ENCODE measurements around the gene BICC1.

DNA sequence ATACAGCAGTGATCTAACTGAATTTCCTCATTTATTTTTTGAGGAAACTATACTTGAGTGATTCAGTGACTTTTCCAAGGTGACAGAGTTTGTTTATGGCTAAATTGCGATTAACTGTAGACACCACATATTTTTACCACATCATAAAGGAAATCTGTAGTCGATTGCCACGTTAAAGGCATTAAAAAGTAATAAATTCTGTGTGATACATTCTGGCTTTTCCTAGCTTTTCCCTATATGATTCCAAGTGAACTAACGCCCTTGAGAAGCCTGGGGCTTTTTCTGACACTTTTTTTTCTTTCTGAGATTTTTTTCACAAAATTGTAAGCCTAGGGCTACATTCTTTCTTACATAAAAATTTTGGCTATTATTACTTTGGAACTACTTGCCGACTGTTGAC is 266.9 kb downstream of the BICC1 start:
- no peak for TF ChIP-seq CTCF (conservative IDR thresholded peaks at IDR 0.05; ENCODE audit: low read depth, low read length)
- TF ChIP-seq FOS (IDR thresholded peaks at IDR 0.05; ENCODE audit: low read depth, low read length) = no peak
- TF ChIP-seq SMC3 (IDR thresholded peaks at IDR 0.05; ENCODE audit: low read depth, low read length) = no peak
- TF ChIP-seq RAD21 (IDR thresholded peaks at IDR 0.05; ENCODE audit: low read length) = no peak
- no peak for TF ChIP-seq POLR2A (IDR thresholded peaks at IDR 0.05; ENCODE audit: low read depth, low read length)
- no peak for TF ChIP-seq MAZ (IDR thresholded peaks at IDR 0.05; ENCODE audit: borderline replicate concordance, low read depth, low read length)
- no peak for TF ChIP-seq CHD1 (IDR thresholded peaks at IDR 0.05; ENCODE audit: low read depth, low read length)
- no peak for TF ChIP-seq ELK1 (IDR thresholded peaks at IDR 0.05; ENCODE audit: borderline replicate concordance, low read depth, low read length)
- no peak for TF ChIP-seq CEBPB (IDR thresholded peaks at IDR 0.05; ENCODE audit: low read depth, low read length)

All from IMR-90 (cell line).